Activated B cell treated with CpG ODN at 0.5 μM for 24 hours (primary cell): ENCODE data around the gene KDF1. TPM values are rescaled to one million over a fixed set of nuclear protein-coding genes. Genes with fewer than 3 reads are reported as not detected.

Source experiments
- ATAC-seq: fragments of 200-7000 bp; cut with Tn5 transposase; one replicate; pipeline ENCODE4 v1.10.0; 2021; ENCODE audit warnings: low read depth, mild to moderate bottlenecking, moderate library complexity
- CTCF ChIA-PET: fragments of 350-600 bp; sonication (Branson Sonifier 250); formaldehyde crosslinking; loops from one replicate; lab custom pipeline; 2021; ENCODE audit warnings: antibody characterized with exemption; lab: Charles Lee
- POLR2A ChIA-PET: fragments of 350-600 bp; sonication (Branson Sonifier 250); formaldehyde crosslinking; loops from one replicate; lab custom pipeline; 2021; ENCODE audit warnings: antibody characterized with exemption; lab: Charles Lee
- DNase-seq: peaks from one replicate; pipeline ENCODE4 v3.0.0; 2022
- H3K27ac Mint-ChIP-seq: one replicate; pipeline ENCODE4 v1.8.0; 2020; ENCODE audit warnings: mixed read lengths
- H3K27me3 Mint-ChIP-seq: one replicate; pipeline ENCODE4 v1.8.0; 2021; ENCODE audit warnings: mixed read lengths
- H3K36me3 Mint-ChIP-seq: one replicate; pipeline ENCODE4 v1.8.0; 2021; ENCODE audit warnings: low read depth, mixed read lengths
- H3K4me1 Mint-ChIP-seq: one replicate; pipeline ENCODE4 v1.8.0; 2021; ENCODE audit warnings: mixed read lengths
- H3K4me3 Mint-ChIP-seq: one replicate; pipeline ENCODE4 v1.8.0; 2020; ENCODE audit warnings: mild to moderate bottlenecking, mixed read lengths
- H3K9me3 Mint-ChIP-seq: one replicate; pipeline ENCODE4 v1.8.0; 2020; ENCODE audit warnings: mixed read lengths
- CTCF ChIP-seq: fragments of 200-600 bp; IDR thresholded peaks from one replicate; pipeline ENCODE4 v1.8.0; 2022; ENCODE audit warnings: antibody characterized with exemption, mild to moderate bottlenecking
- intact Hi-C: fragments of 100-400 bp; cut with micrococcal nuclease; formaldehyde crosslinking; loops from one replicate; pipeline ENCODE4 v1.15.1; 2024
- total RNA-seq: library from RNA; stranded (reverse); gene quantifications from 2 replicates; pipeline ENCODE4 v1.2.3, GENCODE V29; 2022

The KDF1 gene
- total RNA-seq, 1 donor from 2014 or later = 0.75 TPM

GRCh38 chr1:26976621-26977510 is 16.6 kb upstream of the KDF1 start:
- TF ChIP-seq CTCF = no peak
- ChIA-PET POLR2A (no interaction called here), CTCF (no interaction called here)
- no peaks in the 10 kb centered on the region for H3K36me3 Mint-ChIP-seq
- no peaks in the 10 kb centered on the region for H3K4me1 Mint-ChIP-seq
- ATAC-seq (no peak), DNase-seq (no peak)
- H3K9me3 Mint-ChIP-seq = no peaks in the 10 kb centered on the region
- H3K27ac Mint-ChIP-seq = no peak overlapping the region
- intact Hi-C loops = no loop called here
- H3K27me3 Mint-ChIP-seq = peaks cover 10% of the 10 kb centered on the region
- no peak overlapping the region for H3K4me3 Mint-ChIP-seq

GRCh38 chr1:26972821-26973220 is 12.6 kb upstream of the KDF1 start:
- H3K4me3 Mint-ChIP-seq = no peak overlapping the region
- ChIA-PET CTCF (no interaction called here), POLR2A (no interaction called here)
- no peak overlapping the region for H3K27ac Mint-ChIP-seq
- no peaks in the 10 kb centered on the region for H3K9me3 Mint-ChIP-seq
- ATAC-seq (no peak), DNase-seq (no peak)
- no peaks in the 10 kb centered on the region for H3K4me1 Mint-ChIP-seq
- intact Hi-C loops = no loop called here
- TF ChIP-seq CTCF = no peak
- no peaks in the 10 kb centered on the region for H3K36me3 Mint-ChIP-seq
- H3K27me3 Mint-ChIP-seq = peaks cover 18% of the 10 kb centered on the region

GRCh38 chr1:26972390-26972789 is 12.1 kb upstream of the KDF1 start:
- no peaks in the 10 kb centered on the region for H3K9me3 Mint-ChIP-seq
- no peak for DNase-seq
- peaks cover 22% of the 10 kb centered on the region for H3K27me3 Mint-ChIP-seq
- H3K4me3 Mint-ChIP-seq = no peak overlapping the region
- POLR2A ChIA-PET = no interaction called here
- intact Hi-C loops = no loop called here
- no peaks in the 10 kb centered on the region for H3K4me1 Mint-ChIP-seq
- no peaks in the 10 kb centered on the region for H3K36me3 Mint-ChIP-seq
- ATAC-seq = no peak
- CTCF ChIA-PET = no interaction called here
- no peak for TF ChIP-seq CTCF
- no peak overlapping the region for H3K27ac Mint-ChIP-seq

GRCh38 chr1:26971590-26971989 is 11.3 kb upstream of the KDF1 start:
- peaks cover 22% of the 10 kb centered on the region for H3K27me3 Mint-ChIP-seq
- H3K4me3 Mint-ChIP-seq = no peak overlapping the region
- H3K9me3 Mint-ChIP-seq = no peaks in the 10 kb centered on the region
- no peak for TF ChIP-seq CTCF
- ChIA-PET POLR2A (no interaction called here), CTCF (no interaction called here)
- ATAC-seq (no peak), DNase-seq (no peak)
- no peak overlapping the region for H3K27ac Mint-ChIP-seq
- intact Hi-C loops = no loop called here
- H3K36me3 Mint-ChIP-seq = no peaks in the 10 kb centered on the region
- H3K4me1 Mint-ChIP-seq = no peaks in the 10 kb centered on the region

GRCh38 chr1:26970810-26971209 is 10.5 kb upstream of the KDF1 start:
- no peak overlapping the region for H3K4me3 Mint-ChIP-seq
- CTCF ChIA-PET = no interaction called here
- ATAC-seq (no peak), DNase-seq (no peak)
- H3K4me1 Mint-ChIP-seq = no peaks in the 10 kb centered on the region
- H3K27me3 Mint-ChIP-seq = peaks cover 23% of the 10 kb centered on the region
- no peak for TF ChIP-seq CTCF
- no peaks in the 10 kb centered on the region for H3K36me3 Mint-ChIP-seq
- POLR2A ChIA-PET = no interaction called here
- no peaks in the 10 kb centered on the region for H3K9me3 Mint-ChIP-seq
- intact Hi-C loops = no loop called here
- no peak overlapping the region for H3K27ac Mint-ChIP-seq
